WTC11 (cell line): Measurements from ENCODE around the gene TIAM2. TPM values are rescaled to one million over a fixed set of nuclear protein-coding genes. Genes with fewer than 3 reads are reported as not detected.

ENCODE experiments used
- ATAC-seq: fragments of 200-7000 bp; cut with Tn5 transposase; 2 replicates; pipeline ENCODE4 v1.10.0; 2021; ENCODE audit warnings: mild to moderate bottlenecking, moderate library complexity
- CTCF ChIA-PET: fragments of 300-600 bp; sonication (Branson Sonifier 250); formaldehyde crosslinking; loops from one replicate; lab custom pipeline; 2021; ENCODE audit warnings: antibody characterized with exemption; lab: Charles Lee
- POLR2A ChIA-PET: fragments of 350-600 bp; sonication (Branson Sonifier 250); formaldehyde crosslinking; loops from one replicate; lab custom pipeline; 2021; ENCODE audit warnings: antibody characterized with exemption; lab: Charles Lee
- DNase-seq: peaks from one replicate; pipeline ENCODE4 v3.0.0; 2021; ENCODE audit warnings: low spot score
- H3K27ac Mint-ChIP-seq: 2 replicates; pipeline ENCODE4 v1.8.0; 2021; ENCODE audit warnings: mixed read lengths
- H3K27me3 Mint-ChIP-seq: 2 replicates; pipeline ENCODE4 v1.8.0; 2021; ENCODE audit warnings: low read depth, mild to moderate bottlenecking, moderate library complexity, mixed read lengths
- H3K36me3 Mint-ChIP-seq: 2 replicates; pipeline ENCODE4 v1.8.0; 2021; ENCODE audit warnings: mixed read lengths
- H3K4me1 Mint-ChIP-seq: 2 replicates; pipeline ENCODE4 v1.8.0; 2022; ENCODE audit warnings: mixed read lengths
- H3K4me3 Mint-ChIP-seq: 2 replicates; pipeline ENCODE4 v1.8.0; 2021; ENCODE audit warnings: mild to moderate bottlenecking, moderate library complexity, mixed read lengths
- H3K9me3 Mint-ChIP-seq: 2 replicates; pipeline ENCODE4 v1.8.0; 2021; ENCODE audit warnings: mixed read lengths
- CREB1 ChIP-seq: sonication (generic); formaldehyde crosslinking; IDR thresholded peaks from 2 replicates; pipeline ENCODE4 v1.8.0; 2023; ENCODE audit warnings: mild to moderate bottlenecking, missing genetic modification reagents
- CREM ChIP-seq: sonication (generic); formaldehyde crosslinking; IDR thresholded peaks from 2 replicates; pipeline ENCODE4 v1.8.1; 2022; ENCODE audit warnings: mild to moderate bottlenecking, missing genetic modification reagents, moderate library complexity
- ELF4 ChIP-seq: sonication (generic); formaldehyde crosslinking; IDR thresholded peaks from 2 replicates; pipeline ENCODE4 v1.8.1; 2022; ENCODE audit warnings: low read depth, mild to moderate bottlenecking, moderate library complexity, missing genetic modification reagents
- FOXP1 ChIP-seq: sonication (generic); formaldehyde crosslinking; IDR thresholded peaks from 2 replicates; pipeline ENCODE4 v1.8.0; 2022; ENCODE audit warnings: missing genetic modification reagents, mild to moderate bottlenecking, moderate library complexity, borderline replicate concordance
- GTF2I ChIP-seq: fragments of 250-450 bp; sonication (Bioruptor Pico); conservative IDR thresholded peaks from 2 replicates; pipeline ENCODE4 v1.4.0; 2021; ENCODE audit warnings: mild to moderate bottlenecking
- JAZF1 ChIP-seq: fragments of 250-450 bp; sonication (Bioruptor Pico); IDR thresholded peaks from 2 replicates; pipeline ENCODE4 v1.9.0; 2021; ENCODE audit warnings: moderate library complexity, mild to moderate bottlenecking, inconsistent platforms
- JUN ChIP-seq: sonication (generic); formaldehyde crosslinking; IDR thresholded peaks from 2 replicates; pipeline ENCODE4 v1.8.0; 2023; ENCODE audit warnings: mild to moderate bottlenecking, missing genetic modification reagents
- MAX ChIP-seq: sonication (generic); formaldehyde crosslinking; IDR thresholded peaks from 2 replicates; pipeline ENCODE4 v1.8.0; 2022; ENCODE audit warnings: mild to moderate bottlenecking, missing genetic modification reagents
- NFATC4 ChIP-seq: fragments of 250-450 bp; sonication (Bioruptor Pico); IDR thresholded peaks from 2 replicates; pipeline ENCODE4 v1.9.0; 2021; ENCODE audit warnings: mild to moderate bottlenecking
- NFE2L1 ChIP-seq: sonication (generic); formaldehyde crosslinking; IDR thresholded peaks from 2 replicates; pipeline ENCODE4 v1.8.1; 2023; ENCODE audit warnings: missing genetic modification reagents
- NR2C2 ChIP-seq: sonication (generic); formaldehyde crosslinking; IDR thresholded peaks from 2 replicates; pipeline ENCODE4 v1.8.0; 2022; ENCODE audit warnings: mild to moderate bottlenecking, missing genetic modification reagents
- NR3C1 ChIP-seq: sonication (generic); formaldehyde crosslinking; conservative IDR thresholded peaks from 2 replicates; pipeline ENCODE4 v1.8.1; 2023; ENCODE audit warnings: low read depth, mild to moderate bottlenecking, missing genetic modification reagents
- PRDM15 ChIP-seq: sonication (generic); formaldehyde crosslinking; IDR thresholded peaks from 2 replicates; pipeline ENCODE4 v1.8.0; 2022; ENCODE audit warnings: missing genetic modification reagents
- PRRX2 ChIP-seq: fragments of 250-450 bp; sonication (Bioruptor Pico); IDR thresholded peaks from 2 replicates; pipeline ENCODE4 v1.8.0; 2021; ENCODE audit warnings: mild to moderate bottlenecking
- RELA ChIP-seq: sonication (generic); formaldehyde crosslinking; IDR thresholded peaks from 2 replicates; pipeline ENCODE4 v1.8.1; 2022; ENCODE audit warnings: missing genetic modification reagents, mild to moderate bottlenecking, borderline replicate concordance
- RORB ChIP-seq: fragments of 250-450 bp; sonication (Bioruptor Pico); IDR thresholded peaks from 2 replicates; pipeline ENCODE4 v1.9.0; 2021; ENCODE audit warnings: mild to moderate bottlenecking
- SMAD3 ChIP-seq: sonication (generic); formaldehyde crosslinking; IDR thresholded peaks from 2 replicates; pipeline ENCODE4 v1.8.0; 2022; ENCODE audit warnings: missing genetic modification reagents, mild to moderate bottlenecking, borderline replicate concordance
- TEAD4 ChIP-seq: sonication (generic); formaldehyde crosslinking; IDR thresholded peaks from 2 replicates; pipeline ENCODE4 v1.8.0; 2022; ENCODE audit warnings: mild to moderate bottlenecking, missing genetic modification reagents
- TP53 ChIP-seq: sonication (generic); formaldehyde crosslinking; IDR thresholded peaks from 2 replicates; pipeline ENCODE4 v1.8.1; 2023; ENCODE audit warnings: mild to moderate bottlenecking, missing genetic modification reagents
- ZBTB21 ChIP-seq: sonication (generic); formaldehyde crosslinking; IDR thresholded peaks from 2 replicates; pipeline ENCODE4 v1.8.1; 2023; ENCODE audit warnings: mild to moderate bottlenecking, missing genetic modification reagents, borderline replicate concordance
- ZNF281 ChIP-seq: sonication (generic); formaldehyde crosslinking; IDR thresholded peaks from 2 replicates; pipeline ENCODE4 v1.8.0; 2023; ENCODE audit warnings: mild to moderate bottlenecking, missing genetic modification reagents
- ZNF317 ChIP-seq: sonication (generic); formaldehyde crosslinking; IDR thresholded peaks from 2 replicates; pipeline ENCODE4 v1.8.1; 2023; ENCODE audit warnings: low read depth, mild to moderate bottlenecking, moderate library complexity, missing genetic modification reagents, borderline replicate concordance
- ZNF423 ChIP-seq: fragments of 250-450 bp; sonication (Bioruptor Pico); IDR thresholded peaks from 2 replicates; pipeline ENCODE4 v2.1.2; 2022; ENCODE audit warnings: mild to moderate bottlenecking, moderate library complexity
- ZNF425 ChIP-seq: fragments of 250-450 bp; sonication (Bioruptor Pico); conservative IDR thresholded peaks from 2 replicates; pipeline ENCODE4 v1.9.0; 2021; ENCODE audit warnings: mild to moderate bottlenecking
- total RNA-seq: library from RNA; stranded (reverse); gene quantifications from 3 replicates; pipeline ENCODE4 v1.2.3, GENCODE V29; 2021
- TF ChIP-seq, protein P1 (sequence below): sonication (generic); formaldehyde crosslinking; IDR thresholded peaks from 2 replicates; pipeline ENCODE4 v1.8.1; 2023; ENCODE audit warnings: mild to moderate bottlenecking, missing genetic modification reagents, moderate library complexity
- TF ChIP-seq, protein P2 (sequence below): fragments of 250-450 bp; sonication (Bioruptor Pico); IDR thresholded peaks from 2 replicates; pipeline ENCODE4 v1.9.0; 2021; ENCODE audit warnings: moderate library complexity, mild to moderate bottlenecking, inconsistent platforms, borderline replicate concordance

Gene TIAM2
- total RNA-seq, 1 experiment from 2014 or later: 15.1 TPM

- Mint-ChIP-seq H3K27me3 (no peaks in the 10 kb centered on the region), H3K4me3 (no peak overlapping the region), H3K27ac (no peak overlapping the region; the same call in 1 of the 2 replicates), H3K36me3 (peaks cover 11% of the 10 kb centered on the region), H3K9me3 (peaks cover 11% of the 10 kb centered on the region), H3K4me1 (no peaks in the 10 kb centered on the region)
- POLR2A ChIA-PET: no interaction called here
- DNase-seq (no peak), ATAC-seq (no peak)
- no peak for TF ChIP-seq ZNF317 (CRISPR knock-in tag)
- TF ChIP-seq ZNF423 (CRISPR knock-in tag): no peak
- no peak for TF ChIP-seq NR3C1 (CRISPR knock-in tag)
- TF ChIP-seq, protein P1, sequence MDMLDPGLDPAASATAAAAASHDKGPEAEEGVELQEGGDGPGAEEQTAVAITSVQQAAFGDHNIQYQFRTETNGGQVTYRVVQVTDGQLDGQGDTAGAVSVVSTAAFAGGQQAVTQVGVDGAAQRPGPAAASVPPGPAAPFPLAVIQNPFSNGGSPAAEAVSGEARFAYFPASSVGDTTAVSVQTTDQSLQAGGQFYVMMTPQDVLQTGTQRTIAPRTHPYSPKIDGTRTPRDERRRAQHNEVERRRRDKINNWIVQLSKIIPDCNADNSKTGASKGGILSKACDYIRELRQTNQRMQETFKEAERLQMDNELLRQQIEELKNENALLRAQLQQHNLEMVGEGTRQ (CRISPR knock-in tag): no peak
- no peak for TF ChIP-seq GTF2I (CRISPR knock-in tag)
- no peak for TF ChIP-seq FOXP1
- TF ChIP-seq CREM (CRISPR knock-in tag): no peak
- no peak for TF ChIP-seq RELA (CRISPR knock-in tag)
- TF ChIP-seq JAZF1 (CRISPR knock-in tag): no peak
- TF ChIP-seq RORB (CRISPR knock-in tag): no peak
- TF ChIP-seq PRRX2 (CRISPR knock-in tag): no peak
- TF ChIP-seq MAX: no peak
- TF ChIP-seq, protein P2, sequence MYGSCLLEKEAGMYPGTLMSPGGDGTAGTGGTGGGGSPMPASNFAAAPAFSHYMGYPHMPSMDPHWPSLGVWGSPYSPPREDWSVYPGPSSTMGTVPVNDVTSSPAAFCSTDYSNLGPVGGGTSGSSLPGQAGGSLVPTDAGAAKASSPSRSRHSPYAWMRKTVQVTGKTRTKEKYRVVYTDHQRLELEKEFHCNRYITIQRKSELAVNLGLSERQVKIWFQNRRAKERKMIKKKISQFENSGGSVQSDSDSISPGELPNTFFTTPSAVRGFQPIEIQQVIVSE (CRISPR knock-in tag): no peak
- TF ChIP-seq NFE2L1: no peak
- TF ChIP-seq NR2C2 (CRISPR knock-in tag): no peak
- CTCF ChIA-PET: no interaction called here
Observed at GRCh38 chr6:155201461-155202226, 206.5 kb downstream of the TIAM2 start.

DNA sequence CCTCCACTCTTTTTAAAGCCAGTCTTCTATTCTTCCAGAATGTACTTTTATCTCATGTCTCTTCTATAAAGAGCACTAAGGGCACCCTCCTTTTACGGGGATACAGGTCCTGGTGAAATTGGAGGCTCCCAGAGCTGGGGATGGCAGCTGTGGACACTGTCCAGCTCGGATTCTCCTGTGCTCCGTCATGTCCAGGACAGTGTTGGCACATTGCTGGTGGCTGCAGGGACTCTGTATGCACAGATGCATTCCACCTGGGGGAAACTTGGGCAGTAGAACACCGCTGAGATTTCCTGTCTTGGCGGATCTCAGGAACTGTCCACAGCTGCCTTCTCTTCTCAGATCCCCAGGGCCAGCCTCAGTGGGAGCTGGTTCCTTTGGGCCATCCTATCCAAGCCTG is 212.1 kb downstream of the TIAM2 start:
- peaks cover 2% of the 10 kb centered on the region; the same call in 1 of the 2 replicates for H3K4me1 Mint-ChIP-seq
- DNase-seq (no peak), ATAC-seq (no peak)
- peaks cover 15% of the 10 kb centered on the region for H3K36me3 Mint-ChIP-seq
- CTCF ChIA-PET: interaction anchor here (0.9 to 1.5 kb wide), 4 partner anchors 9 to 55 kb away, joined by 3 to 4 read pairs (median 4); no protein-coding TSS in a partner anchor
- H3K4me3 Mint-ChIP-seq: no peak overlapping the region
- H3K27ac Mint-ChIP-seq: no peak overlapping the region
- H3K9me3 Mint-ChIP-seq: peaks cover 9% of the 10 kb centered on the region
- H3K27me3 Mint-ChIP-seq: no peaks in the 10 kb centered on the region
- POLR2A ChIA-PET: no interaction called here
- TF ChIP-seq PRRX2 (CRISPR knock-in tag) (no peak), NFATC4 (CRISPR knock-in tag) (no peak), TEAD4 (no peak), JUN (no peak), NR3C1 (CRISPR knock-in tag) (no peak), ZNF425 (CRISPR knock-in tag) (no peak), SMAD3 (CRISPR knock-in tag) (no peak), ZNF317 (CRISPR knock-in tag) (no peak), NR2C2 (CRISPR knock-in tag) (no peak), TP53 (CRISPR knock-in tag) (no peak), ZNF281 (CRISPR knock-in tag) (no peak), ZBTB21 (no peak), PRDM15 (CRISPR knock-in tag) (no peak), ELF4 (CRISPR knock-in tag) (no peak), CREB1 (CRISPR knock-in tag) (no peak)
